ENCODE data around the gene CD82.

Gene CD82

GRCh38 chr11:44577231-44577830, 11.9 kb downstream of the CD82 start:
- DNase-seq (ENCODE audit: low spot score): no peak

GRCh38 chr11:44578279-44578678, 12.8 kb downstream of the CD82 start:
- DNase-seq (ENCODE audit: low spot score): no peak

GRCh38 chr11:44579302-44579761, 13.9 kb downstream of the CD82 start:
- DNase-seq (ENCODE audit: low spot score): no peak

GRCh38 chr11:44580701-44581100, 15.2 kb downstream of the CD82 start:
- DNase-seq (ENCODE audit: low spot score): no peak

GRCh38 chr11:44581246-44581645, 15.8 kb downstream of the CD82 start:
- no peak for DNase-seq (ENCODE audit: low spot score)

GRCh38 chr11:44582641-44583352, 17.3 kb downstream of the CD82 start:
- no peak for DNase-seq (ENCODE audit: low spot score)

GRCh38 chr11:44583353-44583669, 17.8 kb downstream of the CD82 start:
- DNase-seq (ENCODE audit: low spot score): no peak

- DNase-seq (ENCODE audit: low spot score): no peak
Measured at GRCh38 chr11:44585421-44585820, 20.0 kb downstream of the CD82 start.

- no peak for DNase-seq (ENCODE audit: low spot score)
Measured at GRCh38 chr11:44589301-44589700, 23.8 kb downstream of the CD82 start.

- no peak for DNase-seq (ENCODE audit: low spot score)
Measured at GRCh38 chr11:44590769-44591168, 25.3 kb downstream of the CD82 start.

GRCh38 chr11:44591557-44591956, 26.1 kb downstream of the CD82 start:
- no peak for DNase-seq (ENCODE audit: low spot score)

GRCh38 chr11:44592125-44592940, 26.9 kb downstream of the CD82 start:
- DNase-seq (ENCODE audit: low spot score): no peak

GRCh38 chr11:44593251-44593650, 27.8 kb downstream of the CD82 start:
- DNase-seq (ENCODE audit: low spot score): no peak

GRCh38 chr11:44595006-44595405, 29.5 kb downstream of the CD82 start:
- no peak for DNase-seq (ENCODE audit: low spot score)

- DNase-seq (ENCODE audit: low spot score): no peak
Measured at GRCh38 chr11:44595964-44596381, 30.5 kb downstream of the CD82 start.

GRCh38 chr11:44596525-44597276, 31.2 kb downstream of the CD82 start:
- DNase-seq (ENCODE audit: low spot score): no peak

- no peak for DNase-seq (ENCODE audit: low spot score)
Measured at GRCh38 chr11:44597358-44598012, 32.0 kb downstream of the CD82 start.

- no peak for DNase-seq (ENCODE audit: low spot score)
Measured at GRCh38 chr11:44598831-44599230, 33.4 kb downstream of the CD82 start.

- no peak for DNase-seq (ENCODE audit: low spot score)
Measured at GRCh38 chr11:44600261-44600660, 34.8 kb downstream of the CD82 start.

GRCh38 chr11:44600839-44601383, 35.4 kb downstream of the CD82 start:
- no peak for DNase-seq (ENCODE audit: low spot score)
